Measurements from ENCODE around the gene GPR4.
"Not testable (repeated sequence)": the region's sequence is repeated elsewhere in the genome, so short reads cannot be mapped to it uniquely, and the experiment has no call there.

The GPR4 gene

GRCh38 chr19:45601524-45602374 is at the start of gene GPR4:
TSS of gene GPR4 (minus strand) at chr19:45602212. CDS start at chr19:45591866, 10,346 bp downstream.
- DNase-seq: no peak

- DNase-seq: no peak
Observed at GRCh38 chr19:45650722-45651121, 48.7 kb upstream of the GPR4 start.

GRCh38 chr19:45646345-45646698 is 44.3 kb upstream of the GPR4 start:
- DNase-seq: no peak

GRCh38 chr19:45645631-45646344 is 43.8 kb upstream of the GPR4 start:
- peak; percentile 78 for DNase-seq

GRCh38 chr19:45645068-45645630 is 43.1 kb upstream of the GPR4 start:
- DNase-seq: no peak

- no peak for DNase-seq
Observed at GRCh38 chr19:45643927-45644771, 42.1 kb upstream of the GPR4 start.

- DNase-seq: peak; percentile 65
Observed at GRCh38 chr19:45643024-45643926, 41.3 kb upstream of the GPR4 start.

GRCh38 chr19:45641274-45642105 is 39.5 kb upstream of the GPR4 start:
- no peak for DNase-seq

- no peak for DNase-seq
Observed at GRCh38 chr19:45640849-45641273, 38.8 kb upstream of the GPR4 start.

GRCh38 chr19:45638930-45639729 is 37.1 kb upstream of the GPR4 start, which contains the start of gene EML2:
TSS of gene EML2 (minus strand) at chr19:45639397. CDS start at chr19:45639376, 21 bp downstream.
- DNase-seq: no peak

GRCh38 chr19:45637890-45638667 is 36.1 kb upstream of the GPR4 start:
- no peak for DNase-seq

GRCh38 chr19:45636902-45637301 is 34.9 kb upstream of the GPR4 start:
- no peak for DNase-seq

GRCh38 chr19:45636275-45636674 is 34.3 kb upstream of the GPR4 start:
- no peak for DNase-seq

GRCh38 chr19:45632468-45633196 is 30.6 kb upstream of the GPR4 start:
- DNase-seq: no peak

GRCh38 chr19:45630463-45630862 is 28.5 kb upstream of the GPR4 start:
- DNase-seq: no peak

- no peak for DNase-seq
Observed at GRCh38 chr19:45629704-45630103, 27.7 kb upstream of the GPR4 start.

GRCh38 chr19:45628219-45628618 is 26.2 kb upstream of the GPR4 start:
- not testable (repeated sequence) for DNase-seq

- DNase-seq: no peak
Observed at GRCh38 chr19:45623984-45624383, 22.0 kb upstream of the GPR4 start.
